OCI-LY3 (cell line): ENCODE measurements around the gene A4GNT.
A peak's percentile ranks its signal among the peaks of the same experiment; 100 is the strongest.

Source experiments
- H2AFZ ChIP-seq: fragments of 200-600, 300-600 bp; shearing (Covaris generic); 2 replicates; pipeline ENCODE4 v1.6.0; 2014; ENCODE audit warnings: antibody characterized with exemption, low read depth, low read length
- H3K27ac ChIP-seq: fragments of 200-600, 300-600 bp; sonication (generic); 2 replicates; pipeline ENCODE4 v1.5.1; 2014; ENCODE audit warnings: mild to moderate bottlenecking, low read length, moderate library complexity, mixed read lengths
- H3K27me3 ChIP-seq: fragments of 200-600, 300-600 bp; sonication (generic); 2 replicates; pipeline ENCODE4 v1.6.1; 2014; ENCODE audit warnings: low read depth, low read length, mixed read lengths
- H3K36me3 ChIP-seq: fragments of 200-600, 300-600 bp; sonication (generic); replicated peaks from 2 replicates; pipeline ENCODE3; 2014; ENCODE audit warnings: low read depth, low read length, mixed read lengths
- H3K4me1 ChIP-seq: fragments of 300-600, 200-600 bp; sonication (generic); 2 replicates; pipeline ENCODE4 v1.6.1; 2014; ENCODE audit warnings: low read length, mixed read lengths
- H3K4me2 ChIP-seq: fragments of 200-600, 300-600 bp; sonication (generic); 2 replicates; pipeline ENCODE4 v1.6.1; 2014; ENCODE audit warnings: low read length, mixed read lengths
- H3K4me3 ChIP-seq: fragments of 300-600, 200-600 bp; sonication (generic); 2 replicates; pipeline ENCODE4 v1.5.1; 2014; ENCODE audit warnings: antibody characterized with exemption, mild to moderate bottlenecking, low read length, moderate library complexity
- H3K79me2 ChIP-seq: fragments of 300-600, 200-600 bp; shearing (Covaris generic); 2 replicates; pipeline ENCODE4 v1.6.1; 2014; ENCODE audit warnings: mild to moderate bottlenecking, low read length, mixed read lengths
- H3K9ac ChIP-seq: fragments of 300-600, 200-600 bp; shearing (Covaris generic); 2 replicates; pipeline ENCODE4 v1.6.0; 2014; ENCODE audit warnings: mild to moderate bottlenecking, low read length, moderate library complexity
- H3K9me3 ChIP-seq: fragments of 200-600, 300-600 bp; shearing (Covaris generic); 2 replicates; pipeline ENCODE4 v1.6.1; 2014; ENCODE audit warnings: low read length, mixed read lengths; ENCODE audit not compliant: insufficient read depth
- H4K20me1 ChIP-seq: fragments of 200-600, 300-600 bp; sonication (generic); 2 replicates; pipeline ENCODE4 v1.6.1; 2016; ENCODE audit warnings: low read length, mixed read lengths; ENCODE audit not compliant: insufficient read depth
- EZH2phosphoT487 ChIP-seq: fragments of 200-600 bp; shearing (Covaris generic); IDR thresholded peaks from 2 replicates; pipeline ENCODE4 v1.6.1; 2018; ENCODE audit warnings: antibody characterized with exemption, mixed run types, low read depth
- TF ChIP-seq, protein P1 (sequence below): fragments of 200-600, 300-600 bp; sonication (generic); IDR thresholded peaks from 2 replicates; pipeline ENCODE4 v1.5.1; 2014; ENCODE audit warnings: antibody characterized with exemption, low read length, low read depth

Gene A4GNT

DNA sequence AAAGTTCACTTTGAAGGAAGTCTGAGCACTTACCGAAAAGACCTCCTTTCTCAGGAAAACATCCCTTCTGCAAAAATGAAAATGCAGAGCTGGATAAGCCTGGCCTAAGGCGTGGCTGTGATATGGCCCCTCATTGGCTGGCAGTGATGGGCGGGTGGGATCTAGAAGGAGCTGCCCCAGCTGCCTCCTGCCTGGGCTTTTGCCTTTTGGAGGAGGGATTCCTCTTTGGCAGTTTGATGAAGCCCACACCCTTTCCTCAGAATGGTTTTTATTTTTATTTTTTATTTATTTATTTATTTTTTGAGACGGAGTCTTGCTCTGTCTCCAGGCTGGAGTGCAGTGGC lies 12.8 kb downstream of the A4GNT start:
- 0 out of 2 replicates have a peak, but pooled peaks cover 7% of the 10 kb centered on the region for H3K27me3 ChIP-seq
- no peaks in the 10 kb centered on the region for H3K9me3 ChIP-seq
- no peaks in the 10 kb centered on the region for H3K36me3 ChIP-seq
- no peak overlapping the region for H2AFZ ChIP-seq
- no peak overlapping the region for H3K4me2 ChIP-seq
- H3K79me2 ChIP-seq, result no peaks in the 10 kb centered on the region
- H3K27ac ChIP-seq, result no peak overlapping the region
- no peaks in the 10 kb centered on the region for H3K4me1 ChIP-seq
- no peak overlapping the region for H3K4me3 ChIP-seq
- H4K20me1 ChIP-seq, result no peaks in the 10 kb centered on the region
- TF ChIP-seq, protein P1, sequence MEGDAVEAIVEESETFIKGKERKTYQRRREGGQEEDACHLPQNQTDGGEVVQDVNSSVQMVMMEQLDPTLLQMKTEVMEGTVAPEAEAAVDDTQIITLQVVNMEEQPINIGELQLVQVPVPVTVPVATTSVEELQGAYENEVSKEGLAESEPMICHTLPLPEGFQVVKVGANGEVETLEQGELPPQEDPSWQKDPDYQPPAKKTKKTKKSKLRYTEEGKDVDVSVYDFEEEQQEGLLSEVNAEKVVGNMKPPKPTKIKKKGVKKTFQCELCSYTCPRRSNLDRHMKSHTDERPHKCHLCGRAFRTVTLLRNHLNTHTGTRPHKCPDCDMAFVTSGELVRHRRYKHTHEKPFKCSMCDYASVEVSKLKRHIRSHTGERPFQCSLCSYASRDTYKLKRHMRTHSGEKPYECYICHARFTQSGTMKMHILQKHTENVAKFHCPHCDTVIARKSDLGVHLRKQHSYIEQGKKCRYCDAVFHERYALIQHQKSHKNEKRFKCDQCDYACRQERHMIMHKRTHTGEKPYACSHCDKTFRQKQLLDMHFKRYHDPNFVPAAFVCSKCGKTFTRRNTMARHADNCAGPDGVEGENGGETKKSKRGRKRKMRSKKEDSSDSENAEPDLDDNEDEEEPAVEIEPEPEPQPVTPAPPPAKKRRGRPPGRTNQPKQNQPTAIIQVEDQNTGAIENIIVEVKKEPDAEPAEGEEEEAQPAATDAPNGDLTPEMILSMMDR, result no peak
- no peak for TF ChIP-seq EZH2phosphoT487
- H3K9ac ChIP-seq, result no peak overlapping the region

DNA sequence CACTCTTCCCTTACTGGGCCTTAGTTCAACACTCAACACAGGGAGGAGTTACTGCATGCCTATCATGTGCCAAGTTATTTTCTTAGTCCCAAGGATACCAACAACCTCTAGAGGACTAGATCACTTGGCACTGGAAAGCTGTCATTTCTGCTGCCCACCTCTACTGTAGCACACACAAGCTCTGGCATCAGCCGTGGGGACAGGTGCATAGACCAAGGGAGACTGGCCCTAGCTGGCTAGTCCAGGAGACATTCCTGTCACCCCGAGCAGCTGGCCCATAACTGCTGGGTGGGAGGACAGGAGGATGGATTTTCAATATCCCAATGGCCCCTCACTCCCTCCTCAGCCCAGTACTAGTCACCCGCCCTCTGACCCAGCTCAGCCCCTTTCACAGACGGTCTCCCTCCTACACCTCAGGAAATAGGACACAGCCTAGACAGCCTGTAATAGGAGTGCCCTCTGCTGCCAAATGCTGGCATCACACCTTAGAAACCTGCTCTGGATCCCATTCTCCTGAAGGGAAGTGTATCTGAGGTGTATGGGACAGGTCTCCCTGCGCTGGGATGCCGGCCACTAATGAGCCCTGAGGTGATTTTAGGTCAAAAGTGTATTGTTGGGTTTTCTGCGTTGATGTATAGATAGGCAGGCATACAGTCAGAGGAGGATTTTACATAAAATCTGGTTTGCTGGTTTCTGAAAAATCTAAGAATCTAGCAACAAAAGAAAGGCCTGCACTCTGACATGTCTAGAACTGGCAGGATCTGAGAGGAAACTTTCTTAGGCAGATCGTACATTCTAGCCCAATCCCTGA lies 13.4 kb downstream of the A4GNT start:
- Histone ChIP-seq H3K9me3 (no peaks in the 10 kb centered on the region), H3K27me3 (0 out of 2 replicates have a peak, but pooled peaks cover 7% of the 10 kb centered on the region), H2AFZ (0 out of 2 replicates have a peak overlapping the region, but pooled peaks have one; percentile 54), H3K4me1 (no peaks in the 10 kb centered on the region), H3K4me2 (no peak overlapping the region; the same call in 1 of the 2 replicates), H3K79me2 (no peaks in the 10 kb centered on the region), H3K9ac (no peak overlapping the region), H3K4me3 (no peak overlapping the region), H3K27ac (no peak overlapping the region), H4K20me1 (no peaks in the 10 kb centered on the region), H3K36me3 (no peaks in the 10 kb centered on the region)
- no peak for TF ChIP-seq EZH2phosphoT487
- TF ChIP-seq, protein P1, result peak; percentile 86

DNA sequence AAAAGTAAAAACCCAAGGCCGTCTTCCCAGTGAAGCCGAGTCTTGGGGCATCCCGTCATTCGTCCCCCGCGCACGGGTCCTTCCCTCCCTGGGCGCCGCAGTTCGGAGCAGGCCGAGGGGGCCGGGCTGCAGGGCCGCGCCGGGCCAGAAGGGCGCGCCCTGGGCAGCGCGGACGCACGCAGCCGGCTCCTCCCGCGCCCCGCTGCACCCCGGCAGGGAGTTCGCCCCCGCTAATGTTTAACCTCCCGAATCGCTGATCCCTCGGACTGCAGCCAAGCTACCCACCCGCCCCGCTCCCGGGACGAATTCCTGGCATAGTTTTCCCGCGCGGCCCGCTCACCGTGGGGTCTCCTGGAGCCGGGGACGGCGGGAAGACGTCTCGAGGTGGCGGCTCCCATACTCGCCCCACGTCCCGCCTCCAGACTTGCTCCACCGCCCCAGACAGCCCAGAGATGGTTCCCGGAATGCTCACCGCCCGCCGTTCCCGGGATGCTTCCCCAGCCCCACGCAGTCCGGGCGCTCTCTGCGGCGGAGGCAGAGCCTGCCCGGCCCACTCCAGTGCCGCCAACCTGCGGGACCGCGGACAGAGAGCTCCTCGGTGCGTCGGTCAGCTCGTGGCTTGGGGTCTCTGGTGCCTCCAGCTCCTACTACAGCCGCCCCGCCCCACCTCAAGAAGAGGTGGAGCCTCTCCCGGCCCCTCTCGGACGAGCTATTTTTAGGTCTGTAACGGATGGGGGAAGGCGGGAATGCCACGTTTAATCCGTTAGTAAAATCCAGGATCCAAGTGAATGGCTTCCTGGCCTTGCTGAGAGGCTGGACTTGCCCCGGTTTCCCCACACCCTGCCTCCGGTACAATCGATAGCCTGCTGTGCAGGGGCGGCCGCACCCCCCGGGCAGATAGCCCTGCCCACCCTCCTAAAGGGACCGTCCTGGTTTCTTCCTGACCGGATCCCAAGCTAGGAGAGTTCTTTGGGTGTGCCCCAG lies 16.9 kb downstream of the A4GNT start, which contains the start of gene DZIP1L:
TSS of gene DZIP1L (minus strand) at position 621 of the 984 bp plus-strand sequence. CDS start 11,637 bp downstream, outside the sequence.
- Histone ChIP-seq H3K4me1 (no peaks in the 10 kb centered on the region), H4K20me1 (no peaks in the 10 kb centered on the region), H3K4me3 (peak within 1 kb of the TSS; percentile 78), H3K79me2 (no peaks in the 10 kb centered on the region), H3K27ac (no peak within 1 kb of the TSS), H3K27me3 (peaks cover 12% of the 10 kb centered on the region), H3K9ac (peak within 1 kb of the TSS; percentile 46; the same call in 1 of the 2 replicates), H2AFZ (peak within 1 kb of the TSS; percentile 50; the same call in 1 of the 2 replicates), H3K4me2 (peak within 1 kb of the TSS; percentile 68), H3K36me3 (no peaks in the 10 kb centered on the region), H3K9me3 (no peaks in the 10 kb centered on the region)
- no peak for TF ChIP-seq EZH2phosphoT487
- TF ChIP-seq, protein P1, result peak; percentile 22; the same call in 1 of the 2 replicates
